ENCODE data around the gene CDK16.

- no peak for TF ChIP-seq CTCF (IDR thresholded peaks at IDR 0.05)
- no peak for TF ChIP-seq POLR2A (IDR thresholded peaks at IDR 0.05)
These were observed 31.3 kb upstream of the CDK16 start for GRCh38 chrX:47187106-47187677.

Measured in heart left ventricle (tissue), 13 donors.